HG02798 (cell line): ENCODE measurements around the gene AIM2.
"Not testable (repeated sequence)": the region's sequence is repeated elsewhere in the genome, so short reads cannot be mapped to it uniquely, and the experiment has no call there.

Source experiments
- ATAC-seq: cut with Tn5 transposase; IDR thresholded peaks from one replicate; pipeline ENCODE4 v1.9.1; 2021; ENCODE audit warnings: mild to moderate bottlenecking; ENCODE audit not compliant: unreplicated experiment, poor library complexity

AIM2 gene

GRCh38 chr1:159026841-159027240 lies 49.7 kb downstream of the AIM2 start:
- ATAC-seq: not testable (repeated sequence)

- no peak for ATAC-seq
Measured at GRCh38 chr1:159025043-159025442, 51.5 kb downstream of the AIM2 start.

- ATAC-seq: no peak
Measured at GRCh38 chr1:159023723-159024122, 52.8 kb downstream of the AIM2 start.

- ATAC-seq: peak; percentile 98
Measured at GRCh38 chr1:159015440-159015909, 61.1 kb downstream of the AIM2 start.

DNA sequence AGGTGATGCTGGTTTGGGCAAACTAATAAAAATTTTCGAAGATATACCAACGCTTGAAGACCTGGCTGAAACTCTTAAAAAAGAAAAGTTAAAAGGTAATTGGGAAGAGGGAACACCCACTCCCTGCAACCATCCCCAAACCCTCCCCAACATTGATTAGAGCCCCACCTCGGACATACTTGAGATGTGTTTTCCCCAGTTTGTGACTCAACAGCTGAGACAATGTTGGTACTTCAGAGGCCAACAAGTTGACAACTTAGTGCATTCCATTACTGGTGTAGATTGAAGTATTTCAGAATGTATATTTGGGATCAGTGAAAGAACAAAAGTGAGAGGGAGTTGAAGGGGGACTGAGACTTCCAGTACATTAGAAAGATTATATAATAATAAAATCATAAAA lies 61.7 kb downstream of the AIM2 start:
- ATAC-seq: no peak

DNA sequence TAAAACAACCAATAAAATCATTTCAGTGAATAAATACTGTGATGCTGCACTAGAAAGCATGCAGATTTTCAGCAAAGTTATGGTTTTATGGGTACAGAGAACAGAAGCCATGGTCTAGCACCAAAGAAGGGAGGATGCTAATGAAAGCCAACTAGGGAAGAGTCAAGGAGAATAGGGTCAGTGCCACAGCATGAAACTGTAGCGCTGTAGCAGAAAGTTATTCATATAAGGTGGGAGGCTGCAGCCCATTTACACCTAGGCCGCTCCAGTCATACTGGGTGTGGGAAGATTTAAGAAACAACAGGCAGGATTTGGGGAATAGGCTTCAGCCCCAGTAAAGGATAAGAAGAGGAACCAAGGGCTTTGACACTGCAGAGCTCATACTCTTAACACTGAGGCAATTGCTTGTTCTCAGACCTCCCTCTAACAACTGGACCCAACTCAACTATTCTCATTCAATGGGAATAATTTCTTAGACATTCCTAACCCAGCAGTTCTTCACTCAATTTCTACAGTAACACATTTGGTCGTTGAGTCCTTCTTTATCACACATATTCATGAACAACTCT lies 62.5 kb downstream of the AIM2 start:
- ATAC-seq: no peak

- ATAC-seq: peak; percentile 14
Measured at GRCh38 chr1:159012495-159012894, 64.1 kb downstream of the AIM2 start.
